Activated effector memory CD4-positive, alpha-beta T cell treated with Interleukin-2 at 50 U/mL for 16 hours (primary cell): ENCODE data around the gene MAML3.

ENCODE experiments used
- DNase-seq: peaks from one replicate; pipeline ENCODE4 v3.0.0-alpha.2; 2020

MAML3 gene

DNA sequence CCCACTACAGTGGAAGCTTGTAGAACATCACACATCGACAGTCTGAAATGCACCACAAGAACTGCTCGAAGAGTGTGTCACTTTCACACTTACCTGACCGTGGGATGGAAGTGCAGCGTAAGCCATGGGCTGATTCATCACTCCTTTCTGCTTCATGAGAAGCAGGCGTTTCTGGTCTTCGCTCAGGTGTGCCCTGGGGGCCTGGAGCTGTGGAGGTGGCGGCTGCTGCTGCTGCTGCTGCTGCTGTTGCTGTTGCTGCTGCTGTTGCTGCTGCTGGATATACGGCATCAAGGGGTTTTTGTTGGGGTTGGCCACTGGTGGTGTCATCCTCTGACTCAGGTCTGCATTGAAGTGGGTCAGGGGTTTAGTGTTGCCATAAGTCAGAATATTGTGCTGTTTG lies 264.7 kb downstream of the MAML3 start:
- DNase-seq: no peak

DNA sequence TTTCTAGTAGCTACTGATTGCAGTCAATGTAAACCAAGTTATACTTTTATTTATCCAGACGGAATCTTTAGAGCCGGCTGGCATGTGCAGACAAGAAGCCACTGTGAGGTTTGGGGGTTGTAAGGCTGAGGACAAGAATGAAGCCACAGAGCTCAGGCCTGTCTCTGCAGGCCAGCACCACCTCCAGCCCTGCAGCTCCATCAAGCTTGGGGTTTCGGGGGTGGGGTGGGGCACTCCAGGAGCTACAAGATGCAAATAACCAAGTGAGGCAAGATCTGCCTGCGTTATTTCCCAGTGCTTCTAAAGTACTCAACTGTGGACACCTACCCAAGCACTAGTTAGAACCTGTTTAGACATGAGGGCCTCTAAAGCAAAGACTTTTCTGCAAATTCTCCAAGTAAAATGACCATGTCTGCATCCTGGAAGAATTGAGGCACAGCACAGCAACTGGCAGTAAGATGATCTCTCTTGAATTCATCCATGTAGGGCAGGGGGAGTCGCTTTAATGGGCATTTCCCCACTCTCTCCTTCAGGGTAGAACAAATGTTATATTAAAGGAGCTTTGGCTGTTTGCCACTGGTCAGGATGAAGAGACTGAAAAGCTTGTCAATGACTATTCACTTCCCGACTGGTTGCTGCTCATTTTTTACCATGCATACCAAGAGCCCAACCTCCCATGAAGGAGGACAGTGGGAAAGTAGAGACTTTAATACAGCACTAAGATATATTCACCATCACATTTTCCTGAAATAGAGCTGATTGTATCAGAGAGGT lies 265.8 kb downstream of the MAML3 start:
- DNase-seq: no peak

DNA sequence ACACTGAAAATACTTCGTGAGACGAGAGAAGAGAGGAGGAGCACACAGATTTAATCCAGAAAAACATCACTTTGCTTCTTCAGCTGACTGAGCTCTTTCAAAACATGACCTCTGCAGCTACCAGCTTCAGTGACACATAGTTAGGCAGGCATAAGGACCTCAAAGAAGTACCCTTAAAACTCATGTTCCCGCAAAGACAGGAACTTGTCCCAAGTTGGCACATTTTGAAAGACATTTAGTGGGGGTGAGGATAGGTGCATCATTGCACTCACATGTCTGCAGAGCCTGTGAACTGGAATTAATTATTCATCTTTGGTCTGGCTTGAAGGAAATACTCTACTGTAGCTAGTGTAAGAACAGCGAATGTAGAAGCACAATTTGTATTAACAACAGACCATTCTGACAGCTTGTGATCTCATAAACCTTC lies 266.6 kb downstream of the MAML3 start:
- DNase-seq: no peak

- no peak for DNase-seq
Measured at GRCh38 chr4:139886798-139887197, 267.2 kb downstream of the MAML3 start.

DNA sequence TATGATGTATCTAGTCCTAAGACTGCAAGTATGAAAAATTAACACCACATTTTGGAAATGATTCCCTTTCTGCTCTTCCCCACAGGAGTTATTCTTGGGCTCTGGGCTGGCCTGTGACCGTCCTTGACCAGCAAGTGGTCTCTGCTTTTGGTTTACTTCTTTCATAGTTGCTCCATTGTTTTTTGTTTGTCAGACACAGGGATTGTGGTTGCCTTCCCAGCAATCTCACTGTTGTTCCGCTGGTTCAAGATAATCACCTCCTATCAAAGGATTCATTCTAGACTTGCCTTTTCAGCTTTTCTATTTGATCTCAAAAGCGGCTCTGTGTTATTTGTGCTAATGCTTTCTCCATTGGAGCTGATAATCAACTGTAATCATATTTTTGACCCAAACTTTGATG lies 269.5 kb downstream of the MAML3 start:
- DNase-seq: no peak

GRCh38 chr4:139880841-139881240 lies 273.1 kb downstream of the MAML3 start:
- DNase-seq: no peak

DNA sequence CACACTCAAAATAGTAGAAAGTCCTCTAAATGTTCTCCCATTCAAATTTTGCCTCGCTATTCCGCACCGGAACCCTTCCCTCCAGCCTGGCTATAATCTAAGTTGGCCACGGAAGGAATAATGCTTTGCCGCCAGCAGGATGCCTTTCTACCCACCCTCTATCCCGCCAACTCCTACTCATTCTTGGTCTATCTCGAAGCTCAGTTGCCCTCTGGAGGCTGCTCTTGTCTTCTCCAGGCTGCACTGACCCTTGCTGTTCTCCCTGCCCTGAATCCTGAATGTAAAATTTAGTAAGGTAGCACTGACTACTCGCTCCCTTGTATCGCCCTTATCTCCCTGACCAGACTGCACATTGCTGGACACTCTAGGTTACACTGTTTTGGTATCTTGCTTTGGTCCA lies 275.9 kb downstream of the MAML3 start:
- no peak for DNase-seq

DNA sequence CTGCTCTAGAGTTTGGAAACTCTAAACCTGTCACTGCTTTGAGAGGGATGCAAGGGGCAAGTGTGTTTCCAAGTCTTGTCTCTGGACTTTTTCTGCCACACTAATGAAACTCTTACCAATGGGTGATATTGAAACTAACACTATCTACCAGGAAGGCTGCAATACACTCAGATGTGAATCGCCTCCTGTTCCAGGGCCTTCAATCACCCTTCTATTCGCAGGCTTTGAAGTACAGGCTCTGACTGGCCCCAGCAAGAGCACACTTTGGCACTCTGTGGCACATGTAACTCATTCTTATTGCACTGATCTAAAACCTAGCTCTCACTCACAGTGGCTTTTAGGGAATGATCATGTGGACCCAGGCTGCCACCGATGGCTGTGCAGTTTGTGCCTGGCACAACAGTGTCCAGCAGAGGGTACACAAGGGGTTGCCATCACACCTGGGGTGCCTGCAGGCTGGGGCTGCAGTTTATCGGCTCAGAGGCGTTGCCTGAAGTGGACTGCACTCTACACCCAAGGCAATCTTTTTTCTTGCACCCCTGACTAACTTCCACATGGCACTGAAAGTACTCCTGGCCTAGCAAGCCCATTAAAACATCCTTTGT lies 277.5 kb downstream of the MAML3 start:
- no peak for DNase-seq

DNA sequence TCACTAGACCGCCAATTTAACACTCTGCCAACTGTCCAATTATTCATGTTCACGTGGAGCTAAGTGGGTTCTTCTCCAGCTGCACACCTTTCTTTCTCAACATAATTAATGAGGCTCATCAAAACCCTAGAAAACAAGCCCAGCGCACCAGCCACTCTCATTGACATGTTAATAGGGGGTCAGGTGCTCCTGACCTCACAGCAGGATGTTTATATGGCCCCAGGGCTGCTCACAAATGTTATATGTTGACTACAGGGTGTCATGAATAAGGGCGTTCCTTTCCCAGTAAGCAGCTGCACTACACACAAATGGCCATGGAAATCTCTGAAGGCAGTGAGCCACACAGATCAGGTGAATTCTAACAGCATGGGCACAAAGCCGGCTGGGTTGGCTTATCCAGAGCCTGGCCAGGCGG lies 278.6 kb downstream of the MAML3 start:
- DNase-seq: no peak

DNA sequence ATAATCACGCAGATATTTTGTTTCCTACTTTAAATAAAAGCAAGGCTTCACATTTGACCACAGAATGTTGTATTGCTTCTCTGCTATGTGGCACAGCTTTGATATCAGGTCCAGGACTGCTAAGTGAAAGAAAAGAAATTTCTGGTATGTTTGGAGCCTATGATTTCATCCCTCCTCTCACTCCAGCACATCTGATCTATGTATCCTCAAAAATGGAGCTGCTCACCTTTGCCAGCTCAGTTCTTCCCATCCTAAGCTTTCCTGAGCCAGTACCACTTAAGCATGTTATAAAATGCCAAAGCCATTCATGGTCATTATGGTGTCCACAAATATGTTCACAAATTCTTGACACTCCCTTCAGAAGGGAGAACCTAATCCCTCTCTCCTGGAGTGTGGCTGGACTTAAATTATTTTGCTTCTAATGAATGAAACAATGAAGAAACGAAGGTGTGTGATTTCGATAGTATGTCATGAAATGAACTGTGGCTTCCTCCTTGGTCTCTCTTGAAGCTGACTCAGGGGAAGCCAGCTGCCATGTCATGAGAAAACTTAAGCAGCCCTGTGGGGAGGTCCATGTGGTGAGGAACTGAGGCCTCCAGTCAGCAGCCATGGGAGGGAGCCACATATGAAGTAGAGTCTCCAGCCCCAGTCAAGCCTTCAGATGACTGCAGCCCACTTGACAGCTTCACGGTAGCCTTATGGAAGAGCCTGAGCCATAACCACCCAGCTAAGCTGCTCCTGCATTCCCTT lies 280.7 kb downstream of the MAML3 start:
- DNase-seq: no peak

GRCh38 chr4:139872274-139872673 lies 281.7 kb downstream of the MAML3 start:
- DNase-seq: no peak

GRCh38 chr4:139869810-139870209 lies 284.2 kb downstream of the MAML3 start:
- DNase-seq: no peak

GRCh38 chr4:139866276-139866962 lies 287.6 kb downstream of the MAML3 start:
- DNase-seq: no peak

- no peak for DNase-seq
Measured at GRCh38 chr4:139865537-139865936, 288.4 kb downstream of the MAML3 start.

DNA sequence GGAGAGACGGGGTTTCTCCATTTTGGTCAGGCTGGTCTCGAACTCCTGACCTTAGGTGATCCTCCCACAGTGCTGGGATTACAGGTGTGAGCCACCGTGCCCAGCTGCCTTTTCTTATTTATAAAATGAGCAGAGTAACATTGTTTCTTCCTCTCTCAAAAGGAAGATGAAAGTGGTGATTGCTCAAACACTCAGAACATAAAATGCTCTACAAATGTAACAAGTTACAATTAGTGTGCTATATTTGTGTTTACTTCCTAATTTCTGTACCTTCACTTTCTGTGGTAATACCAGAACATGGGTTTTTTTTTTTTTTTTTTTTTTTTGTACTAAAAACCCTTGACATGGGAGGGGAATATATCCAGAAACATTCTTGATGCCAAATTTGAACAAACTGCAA lies 290.5 kb downstream of the MAML3 start:
- no peak for DNase-seq

- DNase-seq: no peak
Measured at GRCh38 chr4:139861471-139861870, 292.5 kb downstream of the MAML3 start.

GRCh38 chr4:139860435-139861024 lies 293.5 kb downstream of the MAML3 start:
- DNase-seq: no peak

DNA sequence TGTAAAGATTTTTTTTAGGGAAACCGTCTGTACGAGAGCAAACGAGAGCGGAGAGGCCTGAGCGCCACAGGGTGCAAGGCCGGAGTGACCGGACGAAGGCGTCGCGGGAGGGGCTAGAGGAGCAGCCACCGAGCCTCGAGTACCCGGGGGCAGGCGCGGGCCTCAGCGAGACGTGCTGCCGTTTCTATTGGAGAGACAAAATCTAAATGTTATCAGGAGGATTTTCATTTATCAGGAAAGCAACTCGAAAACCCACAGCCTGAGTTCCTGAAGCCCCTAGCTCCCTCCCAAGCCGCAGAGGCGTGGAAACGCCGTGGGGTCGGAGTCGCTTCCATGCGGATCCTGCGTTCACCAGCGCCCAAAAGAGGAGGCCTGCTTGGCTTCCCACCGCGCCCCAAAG lies 294.1 kb downstream of the MAML3 start:
- DNase-seq: no peak

- no peak for DNase-seq
Measured at GRCh38 chr4:139858436-139859205, 295.4 kb downstream of the MAML3 start.

DNA sequence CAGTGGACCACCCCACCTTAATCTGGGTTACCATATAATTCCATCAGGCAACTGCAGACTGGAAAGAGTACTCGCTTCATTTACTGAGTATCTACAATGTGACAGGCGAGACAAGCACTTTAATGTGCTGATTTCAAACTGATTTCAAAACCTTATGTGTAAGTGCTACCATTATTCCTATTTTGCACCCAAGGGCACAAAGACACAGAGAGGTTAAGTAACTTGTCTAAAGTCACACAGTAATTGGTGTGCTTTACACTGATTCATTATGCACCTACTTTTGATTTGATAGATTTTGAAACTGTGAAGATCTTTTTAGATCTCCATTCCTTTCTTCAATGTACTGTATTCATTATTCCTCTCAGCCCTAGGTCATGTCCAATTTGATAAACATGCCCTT lies 296.0 kb downstream of the MAML3 start:
- no peak for DNase-seq

DNA sequence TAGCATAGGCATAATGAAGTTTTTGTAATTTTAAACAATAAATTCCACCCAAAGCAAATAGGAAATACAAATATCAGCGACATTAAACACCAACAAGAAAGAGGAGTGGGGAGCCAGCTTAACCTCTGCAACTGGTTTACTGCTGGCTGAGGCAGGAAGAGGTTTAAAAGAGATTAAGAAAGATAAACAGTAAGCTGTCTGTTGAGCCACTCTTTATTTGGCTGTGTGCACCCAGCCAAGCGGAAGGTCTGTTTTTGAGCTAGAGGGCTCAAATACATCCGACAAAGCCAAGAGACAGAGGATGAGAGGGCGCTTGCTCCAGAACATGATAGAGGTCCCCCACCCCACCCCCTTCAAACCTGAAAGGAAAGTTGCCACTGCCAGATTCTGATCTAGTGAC lies 297.0 kb downstream of the MAML3 start:
- DNase-seq: no peak
